IMR-90 (cell line): ENCODE results near the gene CIITA. TPM values are rescaled to one million over a fixed set of nuclear protein-coding genes. Genes with fewer than 3 reads are reported as not detected.

Experiments used
- ATAC-seq: fragments of 200-7000 bp; cut with Tn5 transposase; 2 replicates; pipeline ENCODE4 v1.9.1; 2020; ENCODE audit warnings: low read depth, mild to moderate bottlenecking, moderate library complexity
- BruUV-seq: library from RNA; stranded (reverse); fragments of 400-500 nt; replicated peaks from 2 replicates; lab custom pipeline; 2021; lab: Mats Ljungman, UMichigan
- CTCF ChIA-PET: fragments of 300-600 bp; formaldehyde crosslinking; extraction: SDS; loops from one replicate; lab custom pipeline; 2021; ENCODE audit warnings: antibody characterized with exemption; lab: Yijun Ruan, JAX
- POLR2A ChIA-PET: fragments of 300-600 bp; sonication (Branson Sonifier 250); formaldehyde crosslinking; loops from one replicate; lab custom pipeline; 2022; ENCODE audit warnings: antibody characterized with exemption; ENCODE audit not compliant: unreplicated experiment; lab: Charles Lee
- DNase-seq: peaks from one replicate; pipeline ENCODE4 v3.0.0; 2013
- H2AFZ ChIP-seq: replicated peaks from 2 replicates; pipeline ENCODE3; 2013; ENCODE audit warnings: low read length, mild to moderate bottlenecking; ENCODE audit not compliant: poor library complexity
- H2AK5ac ChIP-seq: 2 replicates; pipeline ENCODE4 v1.6.1; 2013; ENCODE audit warnings: low read depth, low read length, inconsistent platforms
- H2AK9ac ChIP-seq: replicated peaks from 2 replicates; pipeline ENCODE3; 2013; ENCODE audit warnings: mild to moderate bottlenecking, low read depth, low read length, moderate library complexity; ENCODE audit not compliant: poor library complexity
- H2BK120ac ChIP-seq: 2 replicates; pipeline ENCODE4 v1.6.1; 2013; ENCODE audit warnings: low read depth, low read length, inconsistent platforms
- H2BK15ac ChIP-seq: 3 replicates; pipeline ENCODE4 v1.6.1; 2013; ENCODE audit warnings: low read depth, low read length, inconsistent platforms
- H2BK20ac ChIP-seq: 2 replicates; pipeline ENCODE4 v1.6.1; 2013; ENCODE audit warnings: low read depth, mild to moderate bottlenecking, inconsistent platforms, low read length, moderate library complexity
- H2BK5ac ChIP-seq: 2 replicates; pipeline ENCODE4 v1.6.1; 2013; ENCODE audit warnings: mild to moderate bottlenecking, low read depth, low read length, inconsistent platforms; ENCODE audit not compliant: poor library complexity, severe bottlenecking
- H3K14ac ChIP-seq: replicated peaks from 2 replicates; pipeline ENCODE4 v1.6.1; 2013; ENCODE audit warnings: low read depth, low read length, inconsistent platforms
- H3K18ac ChIP-seq: 2 replicates; pipeline ENCODE4 v1.6.1; 2013; ENCODE audit warnings: low read depth, low read length, control low read depth
- H3K23ac ChIP-seq: 2 replicates; pipeline ENCODE4 v1.6.1; 2013; ENCODE audit warnings: low read depth, low read length, inconsistent platforms
- H3K27ac ChIP-seq: 2 replicates; pipeline ENCODE4 v1.5.1; 2013; ENCODE audit warnings: mild to moderate bottlenecking, control low read depth, low read length; ENCODE audit not compliant: insufficient read depth
- H3K27me3 ChIP-seq: 2 replicates; pipeline ENCODE4 v1.6.1; 2013; ENCODE audit warnings: low read length; ENCODE audit not compliant: control insufficient read depth, insufficient read depth
- H3K36me3 ChIP-seq: 2 replicates; pipeline ENCODE4 v1.6.1; 2013; ENCODE audit warnings: low read length, mixed read lengths; ENCODE audit not compliant: control insufficient read depth, insufficient read depth
- H3K4ac ChIP-seq: 2 replicates; pipeline ENCODE4 v1.6.1; 2013; ENCODE audit warnings: low read depth, low read length, inconsistent platforms
- H3K4me1 ChIP-seq: 2 replicates; pipeline ENCODE4 v1.6.1; 2013; ENCODE audit warnings: low read length, mixed read lengths; ENCODE audit not compliant: control insufficient read depth, insufficient read depth
- H3K4me2 ChIP-seq: 2 replicates; pipeline ENCODE4 v1.6.1; 2013; ENCODE audit warnings: low read depth, mild to moderate bottlenecking, control low read depth, low read length, moderate library complexity
- H3K4me3 ChIP-seq: 2 replicates; pipeline ENCODE4 v1.5.1; 2013; ENCODE audit warnings: low read depth, mild to moderate bottlenecking, control low read depth, low read length, moderate library complexity; ENCODE audit not compliant: insufficient read depth
- H3K56ac ChIP-seq: 2 replicates; pipeline ENCODE4 v1.6.1; 2013; ENCODE audit warnings: low read length, inconsistent platforms; ENCODE audit not compliant: insufficient read depth; ENCODE audit errors: extremely low read depth
- H3K79me1 ChIP-seq, 2 experiments: 2 replicates each; pipeline ENCODE4 v1.6.1; 2013; ENCODE audit warnings: low read length in 2 of 2, inconsistent platforms in 1 of 2, low read depth in 1 of 2
- H3K9ac ChIP-seq: 2 replicates; pipeline ENCODE4 v1.6.1; 2013; ENCODE audit warnings: low read depth, low read length, control low read depth
- H3K9me1 ChIP-seq: 2 replicates; pipeline ENCODE4 v1.6.1; 2013; ENCODE audit warnings: low read length, inconsistent platforms; ENCODE audit not compliant: insufficient read depth
- H3K9me3 ChIP-seq: 2 replicates; pipeline ENCODE4 v1.6.1; 2013; ENCODE audit warnings: low read length; ENCODE audit not compliant: control insufficient read depth, insufficient read depth
- H4K20me1 ChIP-seq: 2 replicates; pipeline ENCODE4 v1.6.1; 2013; ENCODE audit warnings: low read length, inconsistent platforms; ENCODE audit not compliant: insufficient read depth
- H4K5ac ChIP-seq: 2 replicates; pipeline ENCODE4 v1.6.1; 2013; ENCODE audit warnings: mild to moderate bottlenecking, low read depth, low read length, control low read depth
- H4K8ac ChIP-seq, 2 experiments: 2 replicates each; pipeline ENCODE4 v1.6.1; 2013; ENCODE audit warnings: low read depth in 2 of 2, low read length in 2 of 2, control low read depth in 1 of 2, inconsistent platforms in 1 of 2
- H4K91ac ChIP-seq: 2 replicates; pipeline ENCODE4 v1.6.1; 2013; ENCODE audit warnings: low read depth, low read length, inconsistent platforms; ENCODE audit not compliant: insufficient read depth
- BHLHE40 ChIP-seq: fragments of 150-350 bp; IDR thresholded peaks from 2 replicates; pipeline ENCODE4 v1.6.1; 2016; ENCODE audit warnings: mild to moderate bottlenecking, low read depth, low read length
- CEBPB ChIP-seq: IDR thresholded peaks from 2 replicates; pipeline ENCODE4 v1.6.1; 2012; ENCODE audit warnings: low read depth, low read length, improper control_type of control experiment
- CHD1 ChIP-seq: IDR thresholded peaks from 2 replicates; pipeline ENCODE4 v1.6.1; 2012; ENCODE audit warnings: low read depth, low read length, improper control_type of control experiment
- FOS ChIP-seq: fragments of 150-350 bp; IDR thresholded peaks from 2 replicates; pipeline ENCODE4 v1.6.1; 2016; ENCODE audit warnings: low read depth, low read length
- MAFK ChIP-seq: IDR thresholded peaks from 2 replicates; pipeline ENCODE4 v1.6.1; 2012; ENCODE audit warnings: low read depth, low read length, improper control_type of control experiment
- MAZ ChIP-seq: IDR thresholded peaks from 2 replicates; pipeline ENCODE4 v1.6.1; 2012; ENCODE audit warnings: low read depth, mild to moderate bottlenecking, low read length, improper control_type of control experiment, moderate library complexity, borderline replicate concordance
- MXI1 ChIP-seq: IDR thresholded peaks from 2 replicates; pipeline ENCODE4 v1.6.1; 2012; ENCODE audit warnings: low read depth, mild to moderate bottlenecking, low read length, moderate library complexity, borderline replicate concordance
- NFE2L2 ChIP-seq: fragments of 150-350 bp; IDR thresholded peaks from 2 replicates; pipeline ENCODE4 v1.6.1; 2016; ENCODE audit warnings: low read depth, mild to moderate bottlenecking, low read length
- POLR2A ChIP-seq: IDR thresholded peaks from 2 replicates; pipeline ENCODE4 v1.6.1; 2012; ENCODE audit warnings: mild to moderate bottlenecking, low read depth, low read length
- RFX5 ChIP-seq: IDR thresholded peaks from 2 replicates; pipeline ENCODE4 v1.8.0; 2012; ENCODE audit warnings: low read depth, mild to moderate bottlenecking, low read length, moderate library complexity
- SMC3 ChIP-seq: fragments of 150-350 bp; IDR thresholded peaks from 2 replicates; pipeline ENCODE4 v1.6.1; 2016; ENCODE audit warnings: low read depth, mild to moderate bottlenecking, antibody characterized with exemption, low read length, moderate library complexity
- WGBS, 2 experiments: methylation state at CpG; one replicate each; pipeline versions ENCODE4 v1.1.5 to v1.1.7; 2013; ENCODE audit warnings: missing lambda C conversion rate in 2 of 2; ENCODE audit not compliant: insufficient read length in 1 of 2; ENCODE audit errors: extremely low coverage in 2 of 2; 5-methylcytosine and 5-hydroxymethylcytosine counted together
- dilution Hi-C: fragments of 300-500 bp; cut with HindIII; formaldehyde crosslinking; loops from one replicate; pipeline ENCODE4 v1.14.3; 2018; ENCODE audit warnings: low sequenced_read_pairs; ENCODE audit not compliant: unreplicated experiment
- in situ Hi-C: fragments of 300-500 bp; cut with MboI; formaldehyde crosslinking; loops from 3 replicates; pipeline ENCODE4 v1.14.3; 2019; ENCODE audit warnings: low sequenced_read_pairs, inconsistent platforms, mixed read lengths
- intact Hi-C: fragments of 100-400 bp; cut with micrococcal nuclease; formaldehyde crosslinking; loops from 2 replicates; pipeline ENCODE4 v1.10.0; 2022
- polyA plus RNA-seq, 3 experiments: library from polyadenylated mRNA; depleted of rRNA; stranded (reverse); fragments of >200 nt; gene quantifications; 2 replicates each; pipeline ENCODE4 v1.2.3, GENCODE V29; 2012; ENCODE audit warnings: low replicate concordance in 1 of 3
- total RNA-seq: library from RNA; depleted of rRNA; stranded (reverse); fragments of >200 nt; gene quantifications from 2 replicates; pipeline ENCODE4 v1.2.3, GENCODE V29; 2012
- TF ChIP-seq, protein P1 (sequence below): conservative IDR thresholded peaks from 2 replicates; pipeline ENCODE4 v1.5.1; 2012; ENCODE audit warnings: mild to moderate bottlenecking, low read depth, low read length, improper control_type of control experiment
- TF ChIP-seq, protein P2 (sequence below): fragments of 150-350 bp; IDR thresholded peaks from 2 replicates; pipeline ENCODE4 v1.6.1; 2017; ENCODE audit warnings: mild to moderate bottlenecking, antibody characterized with exemption, low read length, low read depth
- TF ChIP-seq, protein P3 (sequence below): fragments of 150-350 bp; IDR thresholded peaks from 2 replicates; pipeline ENCODE4 v1.6.1; 2016; ENCODE audit warnings: low read depth, mild to moderate bottlenecking, low read length, moderate library complexity, borderline replicate concordance

The CIITA gene
- total and polyA plus RNA-seq, 2 of the 4 experiments (the other 2 are of a cell fraction) = 0.10 TPM; not detected in 1

DNA sequence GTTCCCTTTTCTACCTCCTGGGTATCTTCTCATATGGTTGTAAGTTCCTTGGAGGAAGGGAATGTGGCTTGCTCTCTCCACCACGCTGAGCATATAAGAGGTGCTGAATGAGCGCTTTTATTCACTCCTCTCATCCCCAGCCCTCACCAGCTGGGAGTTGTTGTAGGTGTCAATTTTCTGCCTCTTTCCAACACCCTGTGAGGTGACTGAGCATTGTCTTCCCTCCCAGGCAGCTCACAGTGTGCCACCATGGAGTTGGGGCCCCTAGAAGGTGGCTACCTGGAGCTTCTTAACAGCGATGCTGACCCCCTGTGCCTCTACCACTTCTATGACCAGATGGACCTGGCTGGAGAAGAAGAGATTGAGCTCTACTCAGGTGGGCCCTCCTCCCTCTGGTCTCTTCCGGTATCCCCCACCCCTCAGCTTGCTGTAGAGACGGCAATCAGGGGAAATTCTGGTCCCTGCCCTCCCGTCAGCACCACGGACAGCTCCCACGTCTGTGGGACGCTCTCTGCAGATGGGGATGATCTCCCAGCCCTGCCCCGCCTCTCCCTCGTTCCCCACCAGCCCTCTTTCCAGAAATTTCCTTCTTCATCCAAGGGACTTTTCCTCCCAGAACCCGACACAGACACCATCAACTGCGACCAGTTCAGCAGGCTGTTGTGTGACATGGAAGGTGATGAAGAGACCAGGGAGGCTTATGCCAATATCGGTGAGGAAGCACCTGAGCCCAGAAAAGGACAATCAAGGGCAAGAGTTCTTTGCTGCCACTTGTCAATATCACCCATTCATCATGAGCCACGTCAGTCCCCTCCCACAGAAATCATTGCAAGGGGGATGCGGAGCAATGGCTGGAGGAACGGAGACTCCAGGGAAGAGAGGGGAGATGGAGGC is 18.3 kb downstream of the CIITA start:
- H4K8ac ChIP-seq = no peak overlapping the region
- TF ChIP-seq NFE2L2 (no peak), CEBPB (no peak), MAZ (no peak), MAFK (no peak), BHLHE40 (no peak), POLR2A (no peak), RFX5 (no peak), MXI1 (no peak), FOS (no peak), CHD1 (no peak), SMC3 (no peak)
- TF ChIP-seq, protein P1, sequence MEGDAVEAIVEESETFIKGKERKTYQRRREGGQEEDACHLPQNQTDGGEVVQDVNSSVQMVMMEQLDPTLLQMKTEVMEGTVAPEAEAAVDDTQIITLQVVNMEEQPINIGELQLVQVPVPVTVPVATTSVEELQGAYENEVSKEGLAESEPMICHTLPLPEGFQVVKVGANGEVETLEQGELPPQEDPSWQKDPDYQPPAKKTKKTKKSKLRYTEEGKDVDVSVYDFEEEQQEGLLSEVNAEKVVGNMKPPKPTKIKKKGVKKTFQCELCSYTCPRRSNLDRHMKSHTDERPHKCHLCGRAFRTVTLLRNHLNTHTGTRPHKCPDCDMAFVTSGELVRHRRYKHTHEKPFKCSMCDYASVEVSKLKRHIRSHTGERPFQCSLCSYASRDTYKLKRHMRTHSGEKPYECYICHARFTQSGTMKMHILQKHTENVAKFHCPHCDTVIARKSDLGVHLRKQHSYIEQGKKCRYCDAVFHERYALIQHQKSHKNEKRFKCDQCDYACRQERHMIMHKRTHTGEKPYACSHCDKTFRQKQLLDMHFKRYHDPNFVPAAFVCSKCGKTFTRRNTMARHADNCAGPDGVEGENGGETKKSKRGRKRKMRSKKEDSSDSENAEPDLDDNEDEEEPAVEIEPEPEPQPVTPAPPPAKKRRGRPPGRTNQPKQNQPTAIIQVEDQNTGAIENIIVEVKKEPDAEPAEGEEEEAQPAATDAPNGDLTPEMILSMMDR = no peak
- TF ChIP-seq, protein P2, sequence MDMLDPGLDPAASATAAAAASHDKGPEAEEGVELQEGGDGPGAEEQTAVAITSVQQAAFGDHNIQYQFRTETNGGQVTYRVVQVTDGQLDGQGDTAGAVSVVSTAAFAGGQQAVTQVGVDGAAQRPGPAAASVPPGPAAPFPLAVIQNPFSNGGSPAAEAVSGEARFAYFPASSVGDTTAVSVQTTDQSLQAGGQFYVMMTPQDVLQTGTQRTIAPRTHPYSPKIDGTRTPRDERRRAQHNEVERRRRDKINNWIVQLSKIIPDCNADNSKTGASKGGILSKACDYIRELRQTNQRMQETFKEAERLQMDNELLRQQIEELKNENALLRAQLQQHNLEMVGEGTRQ = no peak
- TF ChIP-seq, protein P3, sequence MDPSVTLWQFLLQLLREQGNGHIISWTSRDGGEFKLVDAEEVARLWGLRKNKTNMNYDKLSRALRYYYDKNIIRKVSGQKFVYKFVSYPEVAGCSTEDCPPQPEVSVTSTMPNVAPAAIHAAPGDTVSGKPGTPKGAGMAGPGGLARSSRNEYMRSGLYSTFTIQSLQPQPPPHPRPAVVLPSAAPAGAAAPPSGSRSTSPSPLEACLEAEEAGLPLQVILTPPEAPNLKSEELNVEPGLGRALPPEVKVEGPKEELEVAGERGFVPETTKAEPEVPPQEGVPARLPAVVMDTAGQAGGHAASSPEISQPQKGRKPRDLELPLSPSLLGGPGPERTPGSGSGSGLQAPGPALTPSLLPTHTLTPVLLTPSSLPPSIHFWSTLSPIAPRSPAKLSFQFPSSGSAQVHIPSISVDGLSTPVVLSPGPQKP = no peak
- intact Hi-C loops = no loop called here
- no peak overlapping the region for H2BK120ac ChIP-seq
- H3K27ac ChIP-seq = no peak overlapping the region
- no peak overlapping the region for H2AK9ac ChIP-seq
- in situ Hi-C loops = no loop called here
- no peaks in the 10 kb centered on the region for H3K9me3 ChIP-seq
- no peak overlapping the region for H3K14ac ChIP-seq
- H2BK15ac ChIP-seq = no peak overlapping the region
- no peaks in the 10 kb centered on the region for H3K79me1 ChIP-seq
- no peak overlapping the region for H3K4ac ChIP-seq
- DNase-seq (peak; percentile 38), ATAC-seq (peak; percentile 83)
- H3K4me1 ChIP-seq = no peaks in the 10 kb centered on the region
- H3K9ac ChIP-seq = no peak overlapping the region
- no peak overlapping the region for H2AK5ac ChIP-seq
- H3K4me3 ChIP-seq = no peak overlapping the region
- H4K5ac ChIP-seq = no peak overlapping the region
- H4K20me1 ChIP-seq = 0 out of 2 replicates have a peak, but pooled peaks cover 7% of the 10 kb centered on the region
- H3K18ac ChIP-seq = no peak overlapping the region
- dilution Hi-C loops = no loop called here
- H4K91ac ChIP-seq = no peak overlapping the region
- no peaks in the 10 kb centered on the region for H3K36me3 ChIP-seq
- CTCF ChIA-PET = interaction anchor here (0.5 to 0.6 kb wide), 2 partner anchors 18 to 1792 kb away, joined by 4 to 8 read pairs; no protein-coding TSS in a partner anchor
- no peak overlapping the region for H3K23ac ChIP-seq
- BruUV-seq = no TSS peak
- H3K4me2 ChIP-seq = no peak overlapping the region
- peaks cover 5% of the 10 kb centered on the region for H3K27me3 ChIP-seq
- H2AFZ ChIP-seq = no peak overlapping the region
- no peak overlapping the region for H2BK20ac ChIP-seq
- no peak overlapping the region for H2BK5ac ChIP-seq
- no peak overlapping the region for H3K56ac ChIP-seq
- POLR2A ChIA-PET = no interaction called here
- H3K9me1 ChIP-seq = no peaks in the 10 kb centered on the region
- no CpG with 5 or more reads among the region's 17 CpGs for WGBS, 2 experiments
